KOPT-K1 (cell line): Measurements from ENCODE around the gene ZBTB39.

Experiments
- H3K27ac ChIP-seq: fragments of 200-600 bp; sonication (generic); 2 replicates; pipeline ENCODE4 v1.5.1; 2016; ENCODE audit warnings: antibody characterized with exemption, mild to moderate bottlenecking, low read depth, low read length; ENCODE audit not compliant: poor library complexity, severe bottlenecking
- H3K36me3 ChIP-seq: fragments of 200-600 bp; sonication (generic); 2 replicates; pipeline ENCODE4 v1.5.1; 2017; ENCODE audit warnings: antibody characterized with exemption, mild to moderate bottlenecking, low read length, moderate library complexity; ENCODE audit not compliant: insufficient read depth
- H3K9me3 ChIP-seq: fragments of 200-600 bp; sonication (generic); 2 replicates; pipeline ENCODE4 v1.5.1; 2017; ENCODE audit warnings: antibody characterized with exemption, low read length, mild to moderate bottlenecking; ENCODE audit not compliant: insufficient read depth, poor library complexity, severe bottlenecking

Gene ZBTB39

DNA sequence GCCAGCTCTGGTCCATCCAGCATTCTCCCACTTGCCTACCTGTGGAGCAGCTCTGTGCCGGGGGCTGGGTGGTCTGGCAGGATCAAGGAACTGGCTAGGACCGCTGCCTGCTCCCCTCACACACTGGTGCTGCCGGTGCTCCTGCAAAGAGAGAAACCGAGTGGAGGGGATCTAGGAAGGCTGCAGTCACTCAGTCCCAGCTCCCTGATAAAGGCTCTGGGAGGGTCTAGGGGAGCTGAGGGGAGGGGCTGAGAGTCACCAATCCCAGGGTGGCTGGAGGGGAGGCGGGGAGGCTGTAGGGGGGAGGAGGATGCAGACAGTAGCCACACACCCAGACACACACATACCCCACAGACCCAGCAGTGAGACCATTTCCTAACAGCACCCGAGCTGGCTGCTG, 10.0 kb upstream of the ZBTB39 start, which contains the start of gene TAC3:
Gene TAC3, minus strand, starts transcription at position 182 of the 400 bp plus-strand sequence. CDS start 732 bp downstream, outside the sequence.
- H3K9me3 ChIP-seq, result no peaks in the 10 kb centered on the region
- no peak within 1 kb of the TSS for H3K27ac ChIP-seq
- H3K36me3 ChIP-seq, result no peaks in the 10 kb centered on the region

DNA sequence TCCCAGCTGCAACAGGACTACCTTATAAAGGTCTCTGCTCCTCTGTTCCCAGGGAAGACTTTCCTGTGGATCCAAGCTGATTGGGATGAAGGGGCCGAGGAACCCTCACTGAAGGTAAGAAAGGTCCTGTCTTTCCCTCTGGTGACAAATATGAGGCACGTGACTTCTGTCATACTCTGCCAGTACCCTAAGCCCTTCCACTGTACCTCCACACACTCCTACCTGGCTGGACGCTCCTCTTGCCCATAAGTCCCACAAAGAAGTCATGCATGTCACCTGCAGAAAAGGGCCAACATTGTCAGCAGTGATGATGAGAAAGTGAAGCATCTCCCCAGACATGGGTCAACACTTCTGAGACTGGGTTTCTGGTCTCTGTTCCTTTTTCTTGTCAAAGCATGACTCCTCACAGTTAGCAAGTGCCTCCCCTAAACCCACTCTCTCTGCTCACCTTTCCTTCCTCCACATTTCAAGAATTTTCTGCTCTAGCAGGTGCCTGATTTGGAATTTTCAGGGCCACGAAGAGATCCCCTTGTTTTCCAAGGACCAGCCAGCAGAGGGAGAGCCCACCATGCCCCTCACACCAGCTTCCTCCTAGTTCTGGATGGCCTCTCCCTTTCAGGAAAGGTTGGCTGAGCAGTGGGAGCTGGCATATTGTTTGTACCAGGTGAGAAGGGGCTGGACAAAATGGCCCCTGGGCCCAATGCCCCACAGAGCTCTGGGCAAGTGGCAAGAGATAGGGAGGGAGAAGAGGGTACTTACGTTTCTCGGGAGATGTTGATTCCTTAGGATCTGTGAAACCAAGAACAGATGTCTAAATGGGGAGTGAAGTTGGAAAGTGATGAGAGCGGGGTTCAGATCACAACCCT, 6.5 kb upstream of the ZBTB39 start:
- no peaks in the 10 kb centered on the region for H3K9me3 ChIP-seq
- no peaks in the 10 kb centered on the region for H3K36me3 ChIP-seq
- no peak overlapping the region for H3K27ac ChIP-seq

DNA sequence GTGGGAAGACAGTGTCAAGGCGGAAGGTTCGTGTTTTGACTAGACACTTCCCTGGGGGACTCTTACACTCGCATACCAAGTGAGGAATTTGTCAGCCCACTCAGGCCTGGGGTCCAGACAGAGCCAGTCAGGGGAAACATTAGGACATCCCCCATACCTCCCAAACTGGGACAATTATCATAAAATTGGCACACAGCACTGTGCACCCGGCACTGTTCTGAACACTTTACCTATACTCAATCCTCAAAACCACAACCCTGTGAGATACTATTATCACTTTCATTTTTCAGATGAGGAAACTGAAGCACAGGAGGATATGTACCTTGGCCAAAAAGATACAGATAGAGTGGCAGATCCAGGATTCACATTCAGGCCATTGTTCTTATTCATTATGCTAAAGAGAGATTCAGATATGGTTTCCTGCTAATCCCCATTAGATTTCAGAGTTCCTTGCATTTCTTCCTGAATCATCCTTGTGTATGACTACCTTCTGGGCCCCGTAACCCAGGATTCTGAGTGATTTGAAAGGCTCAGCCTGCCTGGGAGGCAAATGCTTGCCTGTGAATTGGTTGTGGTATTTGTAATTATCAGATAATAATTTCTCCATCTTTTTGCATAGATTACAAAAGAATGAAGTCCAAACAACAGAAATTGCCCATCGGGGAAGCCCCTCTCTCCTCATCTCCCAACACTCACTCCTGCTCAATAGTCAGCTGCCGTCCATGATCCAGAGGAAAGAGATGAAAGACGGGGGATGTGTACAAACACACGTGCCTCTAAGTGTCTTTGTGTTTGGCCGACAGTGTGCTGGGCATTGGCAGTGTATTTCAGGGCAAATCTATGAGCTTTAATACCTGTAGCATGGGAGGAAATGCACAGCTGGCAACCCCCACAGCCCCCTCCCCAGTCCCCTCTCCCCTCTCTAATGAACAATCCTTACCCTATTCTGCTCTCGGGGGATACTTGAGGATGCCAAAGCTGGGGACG, 5.4 kb upstream of the ZBTB39 start:
- Histone ChIP-seq H3K36me3 (no peaks in the 10 kb centered on the region), H3K27ac (peak overlapping the region; percentile 18), H3K9me3 (no peaks in the 10 kb centered on the region)

DNA sequence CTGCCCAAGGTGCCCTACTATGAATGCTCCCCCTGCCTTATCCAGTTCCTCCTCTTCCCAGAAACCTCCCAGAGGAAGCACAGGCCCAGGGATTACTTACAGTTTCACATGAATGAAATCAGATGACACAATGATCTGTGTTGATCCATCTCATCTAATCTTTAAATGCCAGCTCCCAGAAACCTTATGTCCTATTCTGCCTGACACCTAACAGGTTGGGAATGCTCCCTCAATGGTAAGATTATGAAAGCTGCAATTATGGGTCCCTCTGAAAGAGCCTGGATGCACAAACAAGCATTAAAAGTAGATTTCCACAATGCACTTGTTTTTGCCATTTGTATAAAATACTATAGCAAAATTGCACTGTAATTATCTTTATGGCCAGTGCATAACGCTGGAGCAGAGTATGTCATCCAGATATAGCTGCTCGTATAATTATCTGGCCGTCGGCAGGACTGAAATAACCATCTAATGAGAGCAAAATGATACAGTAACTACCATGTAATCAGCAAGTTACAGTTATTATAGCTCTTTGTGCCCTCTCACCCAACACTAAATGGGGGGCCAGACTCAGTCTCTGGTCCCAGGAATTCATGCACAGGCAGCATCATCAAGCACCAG, 4.4 kb upstream of the ZBTB39 start:
- no peaks in the 10 kb centered on the region for H3K9me3 ChIP-seq
- no peaks in the 10 kb centered on the region for H3K36me3 ChIP-seq
- H3K27ac ChIP-seq, result peak overlapping the region; percentile 18

DNA sequence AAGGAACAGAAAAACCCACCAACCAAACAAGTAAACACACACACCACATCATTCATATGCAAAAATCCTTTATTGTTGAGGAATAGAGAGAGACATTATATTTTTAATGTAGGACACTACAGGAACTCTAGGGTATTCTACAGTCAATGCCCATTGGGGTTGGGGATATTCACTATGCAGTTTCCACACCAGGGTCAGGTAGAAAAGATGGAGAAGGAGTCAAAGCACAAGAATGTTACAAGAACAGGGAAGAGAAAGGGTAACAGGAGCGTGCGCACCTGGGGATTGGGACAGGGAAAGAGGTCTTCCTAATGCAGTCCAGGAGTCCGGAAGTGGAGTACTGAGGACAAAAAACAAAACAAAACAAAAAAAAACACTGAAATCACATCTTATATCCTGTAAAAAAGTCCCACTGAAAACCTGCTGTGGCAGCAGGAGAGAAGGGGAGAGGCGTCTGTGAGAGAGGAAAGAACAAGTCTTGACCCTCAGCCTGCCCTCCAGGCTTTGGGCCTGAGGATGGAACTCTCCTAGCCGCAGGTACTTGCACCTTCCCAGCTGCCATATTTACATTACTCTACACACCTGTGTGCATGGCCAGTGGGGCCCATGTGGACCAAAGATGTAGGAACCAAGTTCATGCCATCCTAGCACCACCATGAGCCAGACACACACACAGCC, 3.7 kb upstream of the ZBTB39 start:
- Histone ChIP-seq H3K9me3 (no peaks in the 10 kb centered on the region), H3K36me3 (no peaks in the 10 kb centered on the region), H3K27ac (no peak overlapping the region)

DNA sequence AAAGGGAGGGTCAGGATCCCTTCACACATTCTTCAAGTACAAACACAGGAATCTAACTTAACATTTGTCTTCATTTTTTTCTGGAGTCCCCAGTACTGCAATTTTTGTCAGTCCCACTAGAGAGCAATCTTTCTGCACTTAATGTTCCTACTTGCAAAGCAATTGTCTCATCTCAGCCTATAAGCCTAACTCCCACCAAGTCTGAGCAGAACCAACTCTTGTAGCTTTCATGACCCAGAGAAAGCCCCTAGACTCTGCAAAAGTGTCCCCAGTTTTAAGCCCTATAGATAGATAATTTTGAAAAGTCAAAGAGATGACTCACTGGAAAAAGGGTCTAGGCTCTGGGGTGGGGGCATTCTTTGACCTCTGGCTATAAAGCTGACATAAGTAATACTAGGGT, 1.8 kb upstream of the ZBTB39 start:
- Histone ChIP-seq H3K27ac (no peak overlapping the region), H3K9me3 (no peaks in the 10 kb centered on the region), H3K36me3 (peaks cover 17% of the 10 kb centered on the region)

DNA sequence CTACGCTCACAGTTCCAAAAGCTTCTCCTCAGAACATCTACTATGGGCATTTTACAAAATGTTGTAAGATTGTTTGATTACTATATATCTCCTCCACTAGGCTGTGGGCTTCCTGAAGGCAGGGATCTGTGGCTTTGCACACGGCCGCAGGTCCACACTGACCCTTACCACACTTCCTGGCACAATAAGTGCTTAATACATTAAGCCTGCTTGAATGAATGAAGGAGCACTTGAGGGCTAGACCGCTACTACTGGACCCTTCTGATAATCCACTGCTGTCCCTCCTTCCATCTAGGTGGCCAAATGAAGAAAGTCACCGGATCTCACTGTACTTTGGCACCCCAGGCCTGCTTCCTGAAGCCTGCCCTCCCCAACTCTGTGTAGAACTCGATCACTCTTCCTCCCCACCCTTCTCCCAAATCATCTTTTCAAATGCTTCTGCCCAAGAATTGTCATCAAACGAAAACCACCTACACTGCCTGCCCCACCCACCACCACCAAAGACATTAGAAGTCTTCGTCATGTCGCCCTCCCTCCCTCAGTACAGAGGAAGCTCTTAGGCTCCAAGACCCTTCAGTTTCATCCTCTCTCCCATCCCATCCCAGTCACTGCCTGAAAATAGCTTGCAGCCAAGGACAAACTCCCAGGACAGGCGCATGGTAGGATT, 596 bp upstream of the ZBTB39 start:
- Histone ChIP-seq H3K9me3 (no peaks in the 10 kb centered on the region), H3K36me3 (peaks cover 29% of the 10 kb centered on the region), H3K27ac (peak overlapping the region; percentile 20)

DNA sequence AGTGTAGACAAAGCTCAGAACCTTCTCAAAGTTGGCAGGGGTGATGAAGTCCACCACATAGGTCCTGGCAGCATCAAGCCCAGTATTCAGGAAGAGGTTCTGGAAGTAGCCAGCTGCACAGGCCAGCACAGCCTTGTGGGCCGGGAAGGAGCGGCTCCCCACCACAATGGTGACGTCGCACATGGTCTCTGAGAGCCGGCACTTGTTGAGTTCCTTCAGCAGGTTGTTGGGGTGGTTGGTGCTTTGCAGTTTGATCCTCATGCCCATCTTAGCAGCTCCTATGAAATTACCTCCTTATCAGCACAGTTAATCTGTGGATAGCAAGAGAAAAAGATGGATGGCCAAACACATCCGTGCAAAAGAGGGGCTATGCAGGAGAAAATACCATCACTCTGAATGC, 1.7 kb downstream of the ZBTB39 start:
- no peak overlapping the region for H3K27ac ChIP-seq
- peaks cover 52% of the 10 kb centered on the region for H3K36me3 ChIP-seq
- no peaks in the 10 kb centered on the region for H3K9me3 ChIP-seq

DNA sequence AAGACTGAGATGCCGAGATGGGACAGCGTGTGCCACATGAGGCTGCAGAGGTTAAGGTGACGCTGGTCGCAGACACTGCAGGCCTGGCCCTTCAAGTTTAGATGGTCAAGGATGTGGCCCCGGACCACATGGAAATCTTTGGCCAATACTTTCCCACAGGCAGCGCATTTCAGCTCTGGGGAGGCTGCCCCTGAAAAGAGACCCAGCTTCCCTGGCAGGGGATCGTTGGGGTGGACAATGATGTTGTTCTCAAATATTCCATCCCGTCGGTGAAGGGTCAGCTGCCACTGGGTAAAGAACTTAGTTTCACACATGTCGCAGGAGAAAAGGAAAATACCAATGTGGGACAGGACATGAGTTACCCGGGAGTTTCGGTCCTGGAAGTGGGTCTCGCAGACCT, 3.0 kb downstream of the ZBTB39 start:
- Histone ChIP-seq H3K27ac (no peak overlapping the region), H3K9me3 (no peaks in the 10 kb centered on the region), H3K36me3 (peaks cover 63% of the 10 kb centered on the region)

DNA sequence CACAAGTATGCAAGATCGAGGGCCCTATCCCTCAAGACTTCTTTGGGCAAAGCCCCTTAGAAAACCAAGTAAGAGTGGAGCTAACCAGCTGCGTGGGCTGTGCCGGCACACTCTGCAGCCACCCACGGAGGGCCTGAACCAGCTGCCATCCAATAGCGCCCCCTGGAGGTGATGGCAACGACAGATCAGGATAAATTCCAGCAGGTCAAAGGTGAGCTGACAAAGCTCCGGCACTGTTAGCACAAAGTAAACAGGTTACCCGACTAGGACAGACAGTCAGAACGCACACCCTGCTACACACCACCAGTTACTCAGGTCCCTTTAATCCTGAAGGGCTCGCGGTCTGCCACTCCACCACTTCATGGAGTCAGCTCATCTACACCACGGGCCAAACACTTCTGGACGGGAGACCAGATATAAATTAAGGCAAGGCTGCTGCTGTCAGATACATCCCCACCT, 4.9 kb downstream of the ZBTB39 start:
- Histone ChIP-seq H3K9me3 (no peaks in the 10 kb centered on the region), H3K27ac (no peak overlapping the region), H3K36me3 (peaks cover 75% of the 10 kb centered on the region)

DNA sequence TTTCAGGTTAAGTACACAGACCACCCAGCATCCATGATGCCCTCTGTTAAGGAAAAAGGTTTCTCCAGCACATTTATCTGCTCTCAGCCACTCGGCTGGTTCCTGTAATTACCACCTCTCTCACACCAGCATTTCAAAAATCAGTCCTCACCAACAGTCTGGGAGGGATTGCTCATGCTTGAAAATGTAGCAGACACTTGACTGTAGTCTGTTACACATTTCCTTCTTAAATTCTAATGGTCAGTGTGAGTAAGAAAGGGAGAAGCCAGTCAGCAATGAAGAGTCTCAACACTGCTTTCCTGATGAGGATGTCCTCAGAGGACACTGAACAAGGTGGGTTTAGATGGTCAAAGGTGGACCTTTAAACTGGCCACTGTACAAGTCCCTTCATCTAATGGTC, 6.0 kb downstream of the ZBTB39 start:
- no peaks in the 10 kb centered on the region for H3K9me3 ChIP-seq
- no peak overlapping the region for H3K27ac ChIP-seq
- H3K36me3 ChIP-seq, result peaks cover 82% of the 10 kb centered on the region

DNA sequence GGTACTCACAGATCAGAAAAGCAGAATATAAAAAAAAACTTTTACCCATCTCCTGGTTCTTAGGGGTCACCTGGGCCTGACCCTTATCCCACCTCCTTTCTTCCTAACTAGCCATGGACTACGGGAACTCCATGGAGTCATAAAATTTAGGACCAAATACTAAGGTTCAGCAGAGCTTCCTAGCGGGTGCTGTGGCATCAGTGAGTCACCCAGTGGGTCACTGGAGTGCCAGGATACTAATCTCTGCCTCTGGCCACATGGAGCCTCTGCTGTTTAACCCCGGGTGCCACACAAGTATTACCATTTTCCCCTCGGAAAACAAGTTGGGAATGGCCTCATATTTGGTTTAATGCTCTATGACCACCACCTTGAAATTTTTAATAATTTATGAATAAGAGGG, 6.9 kb downstream of the ZBTB39 start:
- Histone ChIP-seq H3K9me3 (no peaks in the 10 kb centered on the region), H3K36me3 (peaks cover 78% of the 10 kb centered on the region), H3K27ac (no peak overlapping the region)

DNA sequence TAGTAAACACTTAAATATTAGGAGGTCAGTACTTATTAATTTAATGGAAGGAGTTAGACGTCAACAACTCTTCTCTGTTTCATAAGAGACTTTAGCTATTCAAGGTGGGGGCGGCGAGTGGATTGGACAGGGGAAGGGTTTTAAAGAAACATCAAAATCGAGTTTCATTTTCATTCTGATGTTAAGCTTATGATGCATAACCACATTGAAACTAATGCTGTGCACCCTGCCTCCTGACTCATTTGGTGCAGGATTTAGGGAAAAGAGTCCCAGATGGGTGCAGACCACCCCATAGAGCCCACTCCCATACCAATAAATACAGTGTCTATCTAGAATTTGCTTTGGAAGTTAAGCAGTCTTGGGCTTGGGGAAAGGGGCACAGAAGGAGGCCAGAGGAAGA, 7.4 kb downstream of the ZBTB39 start:
- H3K36me3 ChIP-seq, result peaks cover 73% of the 10 kb centered on the region
- H3K9me3 ChIP-seq, result no peaks in the 10 kb centered on the region
- H3K27ac ChIP-seq, result no peak overlapping the region

DNA sequence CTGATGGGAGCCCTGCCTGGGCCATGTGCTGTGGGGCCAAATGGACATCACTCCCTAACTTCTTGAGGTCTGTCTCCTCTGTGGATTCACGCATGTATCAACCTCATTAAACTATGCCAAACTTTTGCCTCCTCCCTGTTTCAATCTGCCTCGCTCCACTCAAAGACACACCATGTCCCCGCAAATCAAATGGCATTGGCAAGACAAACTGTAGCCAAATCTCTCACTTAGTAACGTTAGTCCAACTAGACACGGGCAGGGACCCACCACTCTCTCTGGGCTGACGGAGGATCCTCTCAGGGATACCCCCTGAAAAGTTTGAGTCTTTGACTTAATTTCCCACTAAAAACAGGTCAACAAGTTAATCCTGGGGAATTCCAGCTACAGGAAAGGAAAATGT, 8.0 kb downstream of the ZBTB39 start:
- H3K9me3 ChIP-seq, result no peaks in the 10 kb centered on the region
- H3K27ac ChIP-seq, result no peak overlapping the region
- H3K36me3 ChIP-seq, result peaks cover 66% of the 10 kb centered on the region
